CD4-positive, CD25-positive, alpha-beta regulatory T cell (primary cell): ENCODE results near the gene ASPA. TPM values are rescaled to one million over a fixed set of nuclear protein-coding genes. Genes with fewer than 3 reads are reported as not detected.
A peak's percentile ranks its signal among the peaks of the same experiment; 100 is the strongest.
"Not testable (repeated sequence)": the region's sequence is repeated elsewhere in the genome, so short reads cannot be mapped to it uniquely, and the experiment has no call there.

Experiments used
- ATAC-seq, 2 donors: fragments of 150-1000 bp; cut with Tn5 transposase; one replicate each; pipeline ENCODE4 v1.10.0; 2021; ENCODE audit warnings: low read depth in 2 of 2, moderate number of reproducible peaks in 2 of 2, moderate library complexity in 1 of 2
- DNase-seq, 3 donors: peaks; one replicate each; pipeline versions ENCODE4 v3.0.0 to v3.0.0-alpha.2; 2012 to 2022; ENCODE audit warnings: mixed read lengths in 1 of 3
- H3K27ac ChIP-seq: one replicate; pipeline ENCODE4 v1.7.0; 2013; ENCODE audit warnings: mild to moderate bottlenecking, low read length; ENCODE audit not compliant: insufficient read depth, poor library complexity, severe bottlenecking
- H3K27me3 ChIP-seq: one replicate; pipeline ENCODE4 v1.7.0; 2013; ENCODE audit warnings: low read length; ENCODE audit not compliant: control insufficient read depth, insufficient read depth
- H3K36me3 ChIP-seq: one replicate; pipeline ENCODE4 v1.7.0; 2013; ENCODE audit warnings: mild to moderate bottlenecking, low read length, moderate library complexity; ENCODE audit not compliant: control insufficient read depth, insufficient read depth
- H3K4me1 ChIP-seq: 2 replicates; pipeline ENCODE4 v1.7.0; 2013; ENCODE audit warnings: mild to moderate bottlenecking, low read length; ENCODE audit not compliant: insufficient read depth, control insufficient read depth, poor library complexity, severe bottlenecking
- H3K4me3 ChIP-seq: one replicate; pipeline ENCODE4 v1.7.0; 2013; ENCODE audit warnings: low read depth, mild to moderate bottlenecking, low read length, moderate library complexity
- H3K9me3 ChIP-seq, 2 experiments: 1 replicate in 1 of 2; 2 replicates in 1 of 2; pipeline ENCODE4 v1.7.0; 2013; ENCODE audit warnings: low read length in 2 of 2, mild to moderate bottlenecking in 1 of 2, moderate library complexity in 1 of 2; ENCODE audit not compliant: control insufficient read depth in 2 of 2
- H3K27ac Mint-ChIP-seq, 3 donors: one replicate each; pipeline ENCODE4 v1.8.0; 2020 to 2022; ENCODE audit warnings: mild to moderate bottlenecking in 3 of 3, mixed read lengths in 3 of 3, moderate library complexity in 2 of 3
- H3K27me3 Mint-ChIP-seq: one replicate; pipeline ENCODE4 v1.8.0; 2022; ENCODE audit warnings: mild to moderate bottlenecking, mixed read lengths
- H3K36me3 Mint-ChIP-seq: one replicate; pipeline ENCODE4 v1.8.0; 2020; ENCODE audit warnings: mixed read lengths
- H3K4me1 Mint-ChIP-seq, 4 donors: one replicate each; pipeline ENCODE4 v1.8.0; 2020 to 2022; ENCODE audit warnings: mixed read lengths in 4 of 4, mild to moderate bottlenecking in 1 of 4
- H3K4me3 Mint-ChIP-seq, 4 donors: one replicate each; pipeline ENCODE4 v1.8.0; 2020 to 2022; ENCODE audit warnings: mild to moderate bottlenecking in 4 of 4, mixed read lengths in 4 of 4, moderate library complexity in 3 of 4
- H3K9me3 Mint-ChIP-seq, 7 donors: one replicate each; pipeline ENCODE4 v1.8.0; 2020 to 2022; ENCODE audit warnings: mixed read lengths in 7 of 7, mild to moderate bottlenecking in 3 of 7, moderate library complexity in 2 of 7
- polyA plus RNA-seq, 4 donors: library from polyadenylated mRNA; unstranded; fragments of 300-500 nt; fragmentation: Illumina TruSeq; gene quantifications; one replicate each; pipeline ENCODE4 v1.2.3, GENCODE V29; 2021
- total RNA-seq: library from RNA; stranded (reverse); gene quantifications from one replicate; pipeline ENCODE4 v1.2.3, GENCODE V29; 2022

Gene ASPA
- total RNA-seq (not detected), polyA plus RNA-seq (not detected)

GRCh38 chr17:3475812-3476610 is at the start of gene ASPA:
TSS of gene ASPA (plus strand) at chr17:3475997. CDS start at chr17:3476160, 163 bp downstream.
- H3K27ac Mint-ChIP-seq, result no peak within 1 kb of the TSS
- Histone ChIP-seq H3K27ac (no peak within 1 kb of the TSS), H3K4me3 (no peak within 1 kb of the TSS), H3K9me3 (no peaks in the 10 kb centered on the region), H3K36me3 (no peaks in the 10 kb centered on the region), H3K4me1 (no peaks in the 10 kb centered on the region), H3K27me3 (peaks cover 1% of the 10 kb centered on the region)
- no peaks in the 10 kb centered on the region for H3K9me3 Mint-ChIP-seq
- no peak for ATAC-seq
- H3K4me3 Mint-ChIP-seq, result peak within 1 kb of the TSS in 2 of 4 donors; percentile 8 to 51
- peaks cover 18% of the 10 kb centered on the region for H3K27me3 Mint-ChIP-seq
- no peak for DNase-seq
- H3K4me1 Mint-ChIP-seq, result peaks cover 0 to 3% (median 0%) of the 10 kb centered on the region in 4 donors
- no peaks in the 10 kb centered on the region for H3K36me3 Mint-ChIP-seq

- DNase-seq, H3K36me3 Mint-ChIP-seq, H3K4me3 Mint-ChIP-seq, H3K4me1 Mint-ChIP-seq, H3K4me3 ChIP-seq, H3K27ac ChIP-seq, ATAC-seq, H3K4me1 ChIP-seq, H3K9me3 Mint-ChIP-seq, H3K36me3 ChIP-seq, H3K9me3 ChIP-seq, H3K27me3 ChIP-seq, H3K27ac Mint-ChIP-seq: not testable (repeated sequence)
- peaks cover 32% of the 10 kb centered on the region for H3K27me3 Mint-ChIP-seq
These were observed 42.6 kb upstream of the ASPA start for GRCh38 chr17:3433215-3433614.

GRCh38 chr17:3433741-3434140 is 42.1 kb upstream of the ASPA start, which contains the start of gene OR1E2:
TSS of gene OR1E2 (minus strand) at chr17:3433841. CDS start at chr17:3433841, 0 bp downstream.
- ATAC-seq (no peak), DNase-seq (no peak)
- no peak within 1 kb of the TSS for H3K4me3 ChIP-seq
- Mint-ChIP-seq H3K4me1 (no peaks in the 10 kb centered on the region), H3K27ac (no peak within 1 kb of the TSS), H3K9me3 (peaks cover 0 to 6% (median 2%) of the 10 kb centered on the region in 7 donors), H3K27me3 (peaks cover 37% of the 10 kb centered on the region), H3K36me3 (no peaks in the 10 kb centered on the region), H3K4me3 (no peak within 1 kb of the TSS)
- no peaks in the 10 kb centered on the region for H3K9me3 ChIP-seq
- no peaks in the 10 kb centered on the region for H3K4me1 ChIP-seq
- no peak within 1 kb of the TSS for H3K27ac ChIP-seq
- no peaks in the 10 kb centered on the region for H3K36me3 ChIP-seq
- peaks cover 10% of the 10 kb centered on the region for H3K27me3 ChIP-seq

- Histone ChIP-seq H3K27ac (no peak overlapping the region), H3K36me3 (no peaks in the 10 kb centered on the region), H3K9me3 (no peaks in the 10 kb centered on the region), H3K27me3 (peaks cover 17% of the 10 kb centered on the region), H3K4me3 (no peak overlapping the region), H3K4me1 (no peaks in the 10 kb centered on the region)
- Mint-ChIP-seq H3K4me1 (no peaks in the 10 kb centered on the region), H3K9me3 (peaks cover 0 to 2% (median 0%) of the 10 kb centered on the region in 7 donors), H3K27me3 (peaks cover 26% of the 10 kb centered on the region), H3K36me3 (no peaks in the 10 kb centered on the region), H3K27ac (no peak overlapping the region), H3K4me3 (no peak overlapping the region)
- ATAC-seq (no peak), DNase-seq (no peak)
These were observed 37.4 kb upstream of the ASPA start for GRCh38 chr17:3438368-3438767.

DNA sequence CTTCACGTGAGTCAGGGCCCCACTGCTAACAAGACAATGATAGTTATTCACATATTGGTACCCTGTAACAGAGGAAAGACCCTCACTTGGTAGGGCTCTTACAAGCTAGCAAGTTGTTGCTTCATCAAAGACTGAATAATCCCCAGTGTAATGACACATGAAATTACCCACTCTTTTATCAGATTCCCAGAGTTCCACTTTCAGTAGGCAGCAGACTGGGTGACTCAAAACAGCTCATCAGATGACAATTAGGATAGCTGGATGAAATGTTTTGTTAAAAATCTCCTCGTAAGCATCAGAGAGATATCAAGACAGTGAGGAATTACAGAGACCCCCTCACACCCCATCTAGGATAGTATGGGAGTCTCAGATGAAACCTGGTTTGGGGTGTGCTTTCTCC is 35.3 kb upstream of the ASPA start:
- Mint-ChIP-seq H3K27me3 (peaks cover 16% of the 10 kb centered on the region), H3K36me3 (no peaks in the 10 kb centered on the region), H3K9me3 (peaks cover 0 to 2% (median 0%) of the 10 kb centered on the region in 7 donors), H3K4me3 (no peak overlapping the region), H3K4me1 (no peaks in the 10 kb centered on the region), H3K27ac (no peak overlapping the region)
- Histone ChIP-seq H3K4me1 (no peaks in the 10 kb centered on the region), H3K36me3 (no peaks in the 10 kb centered on the region), H3K9me3 (no peaks in the 10 kb centered on the region), H3K27ac (no peak overlapping the region), H3K27me3 (peaks cover 19% of the 10 kb centered on the region), H3K4me3 (no peak overlapping the region)
- no peak for ATAC-seq
- DNase-seq, result no peak

- peaks cover 26% of the 10 kb centered on the region for H3K27me3 Mint-ChIP-seq
- H3K27me3 ChIP-seq, result peaks cover 5% of the 10 kb centered on the region
- H3K9me3 Mint-ChIP-seq, result peaks cover 0 to 1% (median 0%) of the 10 kb centered on the region in 7 donors
- H3K4me1 ChIP-seq, result no peaks in the 10 kb centered on the region
- no peaks in the 10 kb centered on the region for H3K36me3 Mint-ChIP-seq
- DNase-seq, result peak in 1 of 3 donors; percentile 1
- ATAC-seq, result no peak
- no peak overlapping the region for H3K4me3 Mint-ChIP-seq
- H3K4me3 ChIP-seq, result no peak overlapping the region
- H3K27ac ChIP-seq, result no peak overlapping the region
- no peaks in the 10 kb centered on the region for H3K4me1 Mint-ChIP-seq
- H3K9me3 ChIP-seq, result no peaks in the 10 kb centered on the region
- no peak overlapping the region for H3K27ac Mint-ChIP-seq
- H3K36me3 ChIP-seq, result no peaks in the 10 kb centered on the region
These were observed 28.2 kb upstream of the ASPA start for GRCh38 chr17:3447625-3448024.

DNA sequence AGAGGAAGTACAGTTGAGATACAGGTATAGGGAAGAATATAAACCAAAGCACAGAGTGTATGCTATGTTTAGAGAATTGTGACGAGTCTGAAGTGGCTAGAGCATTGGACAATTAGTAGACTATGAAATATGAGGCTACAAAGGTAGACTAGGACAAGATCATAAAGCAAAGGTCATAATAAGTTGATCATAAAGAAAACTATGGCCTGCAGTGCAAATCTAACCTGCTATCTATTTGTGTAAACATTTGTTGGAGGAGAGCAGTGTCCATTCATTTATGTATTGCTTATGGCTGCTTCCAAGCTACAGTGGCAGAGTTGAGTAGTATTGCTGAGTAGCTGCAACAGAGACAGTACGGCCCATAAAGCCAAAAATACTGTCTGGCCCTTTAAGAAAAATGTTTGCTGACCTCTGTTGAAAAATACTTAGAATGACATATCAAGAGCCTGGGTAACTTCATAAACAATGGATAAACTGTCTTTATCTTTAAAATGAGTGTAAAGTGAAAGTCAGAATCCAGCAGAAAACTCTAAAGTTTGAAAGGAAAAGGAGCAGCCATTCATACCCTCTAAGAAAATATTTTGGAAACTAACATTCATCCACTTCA is 27.6 kb upstream of the ASPA start:
- Mint-ChIP-seq H3K27ac (no peak overlapping the region), H3K4me3 (no peak overlapping the region), H3K4me1 (no peaks in the 10 kb centered on the region), H3K36me3 (no peaks in the 10 kb centered on the region), H3K9me3 (peaks cover 0 to 4% (median 0%) of the 10 kb centered on the region in 7 donors), H3K27me3 (peaks cover 31% of the 10 kb centered on the region)
- ATAC-seq, result no peak
- Histone ChIP-seq H3K36me3 (no peaks in the 10 kb centered on the region), H3K27ac (no peak overlapping the region), H3K4me3 (no peak overlapping the region), H3K27me3 (peaks cover 5% of the 10 kb centered on the region), H3K4me1 (no peaks in the 10 kb centered on the region), H3K9me3 (no peaks in the 10 kb centered on the region)
- DNase-seq, result no peak
